Stimulated activated naive CD8-positive, alpha-beta T cell treated with anti-CD3 and anti-CD28 coated beads, Interleukin-15, Interleukin-2, amounts not matched to agents 100 U/mL and 50 U/mL, for 24 hours (primary cell): Measurements from ENCODE around the gene PBX4.

Source experiments
- ATAC-seq: fragments of 150-1000 bp; cut with Tn5 transposase; one replicate; pipeline ENCODE4 v1.10.0; 2021
- DNase-seq: peaks from one replicate; pipeline ENCODE4 v3.0.0; 2021

PBX4 gene

DNA sequence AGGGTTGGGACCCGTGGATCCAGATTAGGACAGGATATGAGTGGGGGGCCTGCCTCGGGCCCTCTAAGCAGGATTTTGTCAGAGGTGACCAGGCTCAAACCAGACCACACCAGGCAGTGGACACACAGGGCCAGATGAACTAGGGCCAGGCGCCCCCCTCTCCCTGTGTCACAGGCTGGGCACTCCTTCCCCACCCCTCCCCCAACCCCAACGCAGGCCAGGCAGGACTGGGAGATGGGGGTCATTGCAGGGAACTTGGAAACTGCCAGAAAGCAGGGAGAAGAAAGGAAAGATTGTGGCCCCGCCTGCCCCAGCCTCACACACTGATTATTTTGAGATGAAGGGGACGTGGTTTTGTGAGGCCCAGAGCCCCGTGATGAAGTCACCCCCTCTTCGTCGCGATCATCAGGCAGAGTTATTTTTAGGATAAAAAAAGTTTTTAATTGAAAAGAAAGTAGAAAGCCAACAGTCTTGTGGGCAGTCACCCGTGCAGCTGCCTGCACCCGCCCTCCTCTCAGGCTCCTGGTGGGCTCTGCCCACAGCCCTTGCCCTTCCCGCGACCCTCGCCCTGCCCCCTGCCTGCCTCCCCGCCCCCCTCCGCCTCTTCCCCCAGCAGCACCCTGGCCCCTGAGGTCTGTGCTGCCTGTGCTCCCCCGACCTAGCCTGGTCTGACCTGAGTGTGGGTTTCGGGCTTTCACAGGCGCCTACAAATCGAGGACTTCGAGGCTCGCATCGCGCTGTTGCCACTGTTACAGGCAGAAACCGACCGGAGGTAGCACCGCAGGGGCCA lies 91.7 kb downstream of the PBX4 start:
- ATAC-seq (no peak), DNase-seq (no peak)

- no peak for DNase-seq
Observed at GRCh38 chr19:19525611-19526380, 92.7 kb downstream of the PBX4 start.

GRCh38 chr19:19524053-19524452 lies 94.4 kb downstream of the PBX4 start:
- DNase-seq: no peak
- ATAC-seq: no peak

More at GRCh38 chr19:19525611-19526380, 92.7 kb downstream of the PBX4 start:
- no peak for ATAC-seq

DNA sequence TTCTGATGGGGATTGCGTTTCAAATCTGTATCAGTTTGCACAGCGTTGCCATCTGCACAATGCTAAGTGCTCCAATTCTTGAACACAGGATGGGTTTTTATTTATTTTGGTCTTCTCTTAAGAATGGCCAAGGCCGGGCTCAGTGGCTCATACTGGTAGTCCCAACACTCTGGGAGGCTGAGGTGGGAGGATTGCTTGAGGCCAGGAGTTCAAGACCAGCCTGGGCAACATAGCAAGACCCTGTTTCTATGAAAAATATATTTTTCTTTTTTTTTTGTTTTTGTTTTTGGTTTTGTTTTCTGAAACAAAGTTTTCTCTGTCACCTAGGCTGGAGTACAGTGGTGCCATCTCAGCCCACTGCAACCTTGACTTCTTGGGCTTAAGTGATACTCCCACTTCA lies 95.3 kb downstream of the PBX4 start:
- ATAC-seq (no peak), DNase-seq (no peak)

- DNase-seq: no peak
- ATAC-seq: no peak
Observed at GRCh38 chr19:19520989-19521388, 97.5 kb downstream of the PBX4 start.

DNA sequence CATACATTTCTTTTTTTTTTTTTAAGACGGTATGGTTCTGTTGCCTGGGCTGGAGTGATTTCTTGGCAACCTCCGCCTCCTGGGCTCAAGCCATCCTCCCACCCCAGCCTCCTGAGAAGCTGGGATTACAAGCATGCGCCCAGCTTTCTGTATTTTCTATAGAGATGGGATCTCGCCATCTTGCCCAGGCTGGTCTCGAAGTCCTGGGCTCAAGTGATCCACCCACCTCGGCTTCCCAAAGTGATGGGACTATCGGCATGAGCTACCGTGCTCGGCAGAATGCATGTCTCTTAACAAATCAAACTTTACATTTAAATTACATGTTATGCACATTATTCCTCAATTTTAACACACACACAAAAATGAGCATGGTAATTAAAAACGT lies 101.3 kb downstream of the PBX4 start:
- DNase-seq: no peak
- no peak for ATAC-seq

GRCh38 chr19:19515642-19516519 lies 102.6 kb downstream of the PBX4 start, which contains the start of gene NDUFA13:
NDUFA13 (plus strand) TSS chr19:19516225; CDS start chr19:19516239, 14 bp downstream.
- ATAC-seq (peak; percentile 91), DNase-seq (peak; percentile 94)

GRCh38 chr19:19514881-19515641 lies 103.4 kb downstream of the PBX4 start, which contains the start of gene TSSK6:
TSSK6 (minus strand) TSS chr19:19515548; CDS start chr19:19515427, 121 bp downstream.
- ATAC-seq (no peak), DNase-seq (no peak)

GRCh38 chr19:19514215-19514657 lies 104.3 kb downstream of the PBX4 start:
- DNase-seq (peak; percentile 23), ATAC-seq (no peak)

DNA sequence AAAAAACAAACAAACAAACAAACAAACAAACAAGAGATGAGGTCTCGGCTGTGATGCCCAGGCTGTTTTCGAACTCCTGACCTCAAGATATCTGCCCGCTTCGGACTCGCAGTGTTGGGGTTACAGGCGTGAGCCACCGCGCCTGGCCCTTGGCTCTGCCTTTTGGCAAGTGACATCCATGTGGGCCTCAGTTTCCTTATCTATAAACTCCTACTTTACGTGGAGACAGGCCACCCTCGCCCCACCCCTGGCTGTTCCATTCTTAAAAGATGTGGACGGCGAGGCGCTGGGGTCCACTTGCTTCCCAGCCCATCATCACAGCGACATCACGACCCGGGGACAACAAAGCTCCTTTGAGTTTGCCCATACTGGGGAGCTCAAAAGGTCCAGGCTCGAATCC lies 104.8 kb downstream of the PBX4 start:
- DNase-seq (no peak), ATAC-seq (no peak)
